Measurements from ENCODE around the gene CTDSP1.

The CTDSP1 gene

GRCh38 chr2:218395456-218395825, 4.2 kb upstream of the CTDSP1 start:
- H3K9me3 ChIP-seq (ENCODE audit: control insufficient read depth, low read length), result no peaks in the 10 kb centered on the region
- no peak for DNase-seq (ENCODE audit: low read depth)
- H3K36me3 ChIP-seq (ENCODE audit: control insufficient read depth, insufficient read depth, low read length, severe bottlenecking), result no peaks in the 10 kb centered on the region
- H3K4me1 ChIP-seq (ENCODE audit: control insufficient read depth, insufficient read depth, low read length), result peaks cover 15% of the 10 kb centered on the region
- H3K27me3 ChIP-seq (replicated peaks; ENCODE audit: control insufficient read depth, insufficient read depth, low read length), result no peaks in the 10 kb centered on the region
- peak overlapping the region; percentile 89 for H3K4me3 ChIP-seq (ENCODE audit: low read length)
- peak overlapping the region; percentile 96 for H3K9ac ChIP-seq (ENCODE audit: low read length)

GRCh38 chr2:218395826-218396687, 3.6 kb upstream of the CTDSP1 start:
- H3K9ac ChIP-seq (ENCODE audit: low read length), result peak overlapping the region; percentile 96
- peak overlapping the region; percentile 89 for H3K4me3 ChIP-seq (ENCODE audit: low read length)
- DNase-seq (ENCODE audit: low read depth), result peak; percentile 98
- H3K36me3 ChIP-seq (ENCODE audit: control insufficient read depth, insufficient read depth, low read length, severe bottlenecking), result no peaks in the 10 kb centered on the region
- H3K4me1 ChIP-seq (ENCODE audit: control insufficient read depth, insufficient read depth, low read length), result peaks cover 16% of the 10 kb centered on the region
- no peaks in the 10 kb centered on the region for H3K27me3 ChIP-seq (replicated peaks; ENCODE audit: control insufficient read depth, insufficient read depth, low read length)
- no peaks in the 10 kb centered on the region for H3K9me3 ChIP-seq (ENCODE audit: control insufficient read depth, low read length)

GRCh38 chr2:218396688-218397462, 2.8 kb upstream of the CTDSP1 start:
- peak overlapping the region; percentile 96 for H3K9ac ChIP-seq (ENCODE audit: low read length)
- no peaks in the 10 kb centered on the region for H3K9me3 ChIP-seq (ENCODE audit: control insufficient read depth, low read length)
- H3K27me3 ChIP-seq (replicated peaks; ENCODE audit: control insufficient read depth, insufficient read depth, low read length), result no peaks in the 10 kb centered on the region
- DNase-seq (ENCODE audit: low read depth), result peak; percentile 81
- peaks cover 23% of the 10 kb centered on the region for H3K4me1 ChIP-seq (ENCODE audit: control insufficient read depth, insufficient read depth, low read length)
- peak overlapping the region; percentile 89 for H3K4me3 ChIP-seq (ENCODE audit: low read length)
- H3K36me3 ChIP-seq (ENCODE audit: control insufficient read depth, insufficient read depth, low read length, severe bottlenecking), result no peaks in the 10 kb centered on the region

- Histone ChIP-seq H3K4me1 (ENCODE audit: control insufficient read depth, insufficient read depth, low read length) (peaks cover 27% of the 10 kb centered on the region), H3K9me3 (ENCODE audit: control insufficient read depth, low read length) (no peaks in the 10 kb centered on the region), H3K27me3 (replicated peaks; ENCODE audit: control insufficient read depth, insufficient read depth, low read length) (no peaks in the 10 kb centered on the region), H3K9ac (ENCODE audit: low read length) (peak overlapping the region; percentile 96), H3K36me3 (ENCODE audit: control insufficient read depth, insufficient read depth, low read length, severe bottlenecking) (peaks cover 4% of the 10 kb centered on the region), H3K4me3 (ENCODE audit: low read length) (peak overlapping the region; percentile 89)
- DNase-seq (ENCODE audit: low read depth), result no peak
These were observed 2.2 kb upstream of the CTDSP1 start for GRCh38 chr2:218397463-218397819.

- Histone ChIP-seq H3K4me3 (ENCODE audit: low read length) (peak overlapping the region; percentile 89), H3K9me3 (ENCODE audit: control insufficient read depth, low read length) (no peaks in the 10 kb centered on the region), H3K9ac (ENCODE audit: low read length) (peak overlapping the region; percentile 96), H3K27me3 (replicated peaks; ENCODE audit: control insufficient read depth, insufficient read depth, low read length) (no peaks in the 10 kb centered on the region), H3K36me3 (ENCODE audit: control insufficient read depth, insufficient read depth, low read length, severe bottlenecking) (peaks cover 5% of the 10 kb centered on the region), H3K4me1 (ENCODE audit: control insufficient read depth, insufficient read depth, low read length) (peaks cover 27% of the 10 kb centered on the region)
- DNase-seq (ENCODE audit: low read depth), result peak; percentile 79
These were observed 1.7 kb upstream of the CTDSP1 start for GRCh38 chr2:218397820-218398436.

- H3K4me1 ChIP-seq (ENCODE audit: control insufficient read depth, insufficient read depth, low read length), result peaks cover 27% of the 10 kb centered on the region
- no peaks in the 10 kb centered on the region for H3K9me3 ChIP-seq (ENCODE audit: control insufficient read depth, low read length)
- peaks cover 13% of the 10 kb centered on the region for H3K36me3 ChIP-seq (ENCODE audit: control insufficient read depth, insufficient read depth, low read length, severe bottlenecking)
- H3K9ac ChIP-seq (ENCODE audit: low read length), result peak overlapping the region; percentile 96
- H3K27me3 ChIP-seq (replicated peaks; ENCODE audit: control insufficient read depth, insufficient read depth, low read length), result no peaks in the 10 kb centered on the region
- peak overlapping the region; percentile 89 for H3K4me3 ChIP-seq (ENCODE audit: low read length)
- DNase-seq (ENCODE audit: low read depth), result peak; percentile 96
These were observed 954 bp upstream of the CTDSP1 start for GRCh38 chr2:218398437-218399390.

GRCh38 chr2:218400167-218400929, 680 bp downstream of the CTDSP1 start:
- Histone ChIP-seq H3K4me3 (ENCODE audit: low read length) (peak overlapping the region; percentile 87), H3K27me3 (replicated peaks; ENCODE audit: control insufficient read depth, insufficient read depth, low read length) (no peaks in the 10 kb centered on the region), H3K9ac (ENCODE audit: low read length) (peak overlapping the region; percentile 93), H3K9me3 (ENCODE audit: control insufficient read depth, low read length) (no peaks in the 10 kb centered on the region), H3K4me1 (ENCODE audit: control insufficient read depth, insufficient read depth, low read length) (peaks cover 36% of the 10 kb centered on the region), H3K36me3 (ENCODE audit: control insufficient read depth, insufficient read depth, low read length, severe bottlenecking) (peaks cover 22% of the 10 kb centered on the region)
- peak; percentile 65 for DNase-seq (ENCODE audit: low read depth)

GRCh38 chr2:218400930-218401881, 1.5 kb downstream of the CTDSP1 start:
- H3K9ac ChIP-seq (ENCODE audit: low read length), result peak overlapping the region; percentile 93
- peaks cover 43% of the 10 kb centered on the region for H3K4me1 ChIP-seq (ENCODE audit: control insufficient read depth, insufficient read depth, low read length)
- H3K36me3 ChIP-seq (ENCODE audit: control insufficient read depth, insufficient read depth, low read length, severe bottlenecking), result peaks cover 22% of the 10 kb centered on the region
- H3K4me3 ChIP-seq (ENCODE audit: low read length), result peak overlapping the region; percentile 87
- no peaks in the 10 kb centered on the region for H3K9me3 ChIP-seq (ENCODE audit: control insufficient read depth, low read length)
- H3K27me3 ChIP-seq (replicated peaks; ENCODE audit: control insufficient read depth, insufficient read depth, low read length), result no peaks in the 10 kb centered on the region
- DNase-seq (ENCODE audit: low read depth), result peak; percentile 20

GRCh38 chr2:218401890-218402289, 2.2 kb downstream of the CTDSP1 start:
- H3K36me3 ChIP-seq (ENCODE audit: control insufficient read depth, insufficient read depth, low read length, severe bottlenecking), result peaks cover 22% of the 10 kb centered on the region
- peak overlapping the region; percentile 87 for H3K4me3 ChIP-seq (ENCODE audit: low read length)
- peaks cover 47% of the 10 kb centered on the region for H3K4me1 ChIP-seq (ENCODE audit: control insufficient read depth, insufficient read depth, low read length)
- H3K9ac ChIP-seq (ENCODE audit: low read length), result peak overlapping the region; percentile 93
- DNase-seq (ENCODE audit: low read depth), result no peak
- no peaks in the 10 kb centered on the region for H3K27me3 ChIP-seq (replicated peaks; ENCODE audit: control insufficient read depth, insufficient read depth, low read length)
- H3K9me3 ChIP-seq (ENCODE audit: control insufficient read depth, low read length), result no peaks in the 10 kb centered on the region

All from adipocyte (in vitro differentiated cells).